ENCODE data around the gene HIP1R.
A peak's percentile ranks its signal among the peaks of the same experiment; 100 is the strongest.

The HIP1R gene

GRCh38 chr12:122834104-122834920 is 945 bp upstream of the HIP1R start:
- DNase-seq (ENCODE audit: low spot score), result no peak

GRCh38 chr12:122835750-122836026 is 431 bp downstream of the HIP1R start:
- DNase-seq (ENCODE audit: low spot score), result no peak

GRCh38 chr12:122836027-122836921 is 1.0 kb downstream of the HIP1R start:
- DNase-seq (ENCODE audit: low spot score), result no peak

- DNase-seq (ENCODE audit: low spot score), result no peak
These were observed 2.3 kb downstream of the HIP1R start for GRCh38 chr12:122837306-122838265.

- no peak for DNase-seq (ENCODE audit: low spot score)
These were observed 3.6 kb downstream of the HIP1R start for GRCh38 chr12:122838841-122839240.

GRCh38 chr12:122839907-122840554 is 4.8 kb downstream of the HIP1R start:
- no peak for DNase-seq (ENCODE audit: low spot score)

DNA sequence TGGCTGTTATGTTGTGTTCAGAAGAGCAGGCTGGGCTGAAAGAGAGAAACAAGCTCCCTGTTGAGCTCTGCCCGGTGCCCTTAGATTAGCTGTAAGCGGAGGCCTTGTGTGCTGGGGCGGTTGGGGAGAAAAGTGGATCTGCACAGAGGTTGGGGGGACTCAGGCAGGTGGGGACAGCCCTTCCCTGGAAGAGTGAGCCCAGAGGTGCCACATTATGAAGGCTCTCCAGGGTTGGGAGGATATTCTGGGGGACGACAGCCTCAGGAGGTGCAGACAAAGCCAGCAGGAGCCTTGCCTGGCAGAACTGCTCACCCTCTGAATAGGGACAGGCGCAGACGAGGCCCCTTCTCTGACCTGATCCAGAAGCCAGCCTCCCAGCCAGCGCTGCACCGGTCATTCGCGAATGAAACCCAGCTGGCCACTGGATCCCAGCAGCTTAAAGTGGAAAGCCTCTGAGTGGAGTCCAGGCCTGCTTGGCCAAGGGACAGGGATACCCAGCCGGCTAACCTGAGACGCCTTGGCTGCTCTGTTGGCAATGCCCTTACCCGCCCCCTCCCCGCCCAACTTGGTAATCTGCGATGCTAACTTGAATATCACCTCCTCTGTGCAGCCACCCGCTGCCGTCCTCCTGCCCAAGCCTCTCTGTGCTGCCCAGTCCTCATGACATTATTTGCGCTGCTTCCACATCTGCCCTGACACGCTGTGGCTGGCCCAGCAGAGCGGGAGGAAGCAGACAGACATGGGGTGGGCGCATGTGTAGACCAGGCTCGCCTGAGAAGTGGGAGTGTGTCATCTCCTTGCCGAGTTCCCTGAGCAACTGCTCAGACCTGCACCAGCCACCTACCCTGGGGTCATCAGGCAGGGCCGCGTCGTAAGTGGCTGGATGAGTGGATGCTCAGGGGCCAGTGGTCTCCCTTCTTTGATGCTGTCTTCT is 5.6 kb downstream of the HIP1R start:
- DNase-seq (ENCODE audit: low spot score), result no peak

DNA sequence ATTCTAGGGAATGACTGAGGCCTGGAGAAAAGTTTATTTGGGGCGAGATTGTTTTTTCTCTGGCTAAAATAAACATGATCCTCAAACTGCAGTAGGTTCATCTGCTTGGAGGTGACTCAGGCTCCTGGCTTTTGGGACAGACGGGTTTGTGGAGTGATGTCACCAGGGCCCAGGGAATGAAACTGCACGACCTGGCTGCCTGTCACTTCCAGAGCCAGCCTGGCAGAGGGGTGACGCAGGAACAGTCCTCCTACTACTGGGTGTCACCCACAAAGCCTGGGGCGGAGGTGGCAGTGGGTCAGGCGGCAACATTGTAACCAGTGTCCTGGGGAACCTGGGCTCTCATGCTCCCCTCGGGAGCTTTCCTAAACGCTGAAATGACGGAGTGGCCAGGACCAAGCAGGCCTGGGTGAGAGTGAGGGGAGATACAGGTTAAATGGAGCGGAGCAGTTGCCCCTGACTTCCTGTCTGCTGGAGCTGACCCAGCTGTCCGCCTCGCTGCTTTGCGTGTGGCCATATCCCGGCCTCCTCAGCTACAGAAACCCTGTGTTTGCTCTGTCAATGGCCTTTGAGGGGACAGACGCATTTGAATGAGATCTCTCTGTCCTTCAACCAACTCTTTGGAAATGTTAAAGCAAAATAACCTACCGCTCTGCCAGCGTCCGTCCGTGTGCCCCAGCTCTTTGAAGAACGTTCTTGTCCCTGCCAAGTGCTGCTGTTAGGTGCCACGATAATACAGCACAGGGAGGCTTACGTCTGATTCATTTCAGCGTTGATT is 6.5 kb downstream of the HIP1R start:
- no peak for DNase-seq (ENCODE audit: low spot score)

DNA sequence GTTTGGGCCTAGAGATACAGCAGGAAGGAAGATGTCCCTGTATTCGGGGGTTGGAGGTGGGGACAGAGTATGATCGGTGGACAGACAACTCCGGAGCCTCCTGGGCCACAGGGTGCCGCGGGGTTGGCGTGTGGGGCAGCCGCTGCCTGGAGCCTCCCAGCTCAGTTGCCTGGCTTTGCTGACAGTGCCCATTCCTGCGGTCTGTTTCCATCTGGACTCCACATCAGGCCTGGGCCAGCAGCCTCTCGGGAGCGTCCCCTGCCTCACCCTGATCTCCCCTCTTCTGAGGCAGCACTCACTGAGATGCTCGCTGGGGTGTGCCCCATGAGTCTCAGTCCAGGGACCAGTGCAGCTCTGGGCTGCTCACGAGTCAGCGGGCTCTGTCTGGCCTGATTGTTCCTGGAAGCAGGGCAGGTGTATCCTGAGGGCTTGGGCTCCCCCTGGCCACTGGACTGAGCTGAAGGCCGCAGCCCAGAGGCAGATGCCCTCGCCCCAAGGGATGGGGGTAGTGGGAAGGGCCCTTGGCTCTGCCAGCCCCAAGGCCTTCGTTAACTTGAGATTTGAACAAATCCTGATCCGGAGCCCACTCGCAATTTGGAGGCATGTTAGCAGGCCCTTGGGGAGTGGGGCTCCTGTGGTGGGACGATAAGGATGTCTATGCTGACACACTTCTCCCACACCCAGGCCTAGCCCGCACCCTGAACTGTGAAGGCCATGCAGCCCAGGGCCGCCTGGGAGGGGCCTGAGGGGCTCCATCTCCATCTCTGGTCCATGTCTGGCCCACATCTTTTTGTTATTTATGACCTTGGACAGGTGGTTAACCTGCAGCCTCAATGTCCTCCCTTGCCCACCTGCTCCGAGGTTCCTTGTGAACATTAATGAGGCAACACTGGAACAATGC is 7.5 kb downstream of the HIP1R start:
- peak; percentile 61 for DNase-seq (ENCODE audit: low spot score)

GRCh38 chr12:122843455-122843854 is 8.2 kb downstream of the HIP1R start:
- no peak for DNase-seq (ENCODE audit: low spot score)

DNA sequence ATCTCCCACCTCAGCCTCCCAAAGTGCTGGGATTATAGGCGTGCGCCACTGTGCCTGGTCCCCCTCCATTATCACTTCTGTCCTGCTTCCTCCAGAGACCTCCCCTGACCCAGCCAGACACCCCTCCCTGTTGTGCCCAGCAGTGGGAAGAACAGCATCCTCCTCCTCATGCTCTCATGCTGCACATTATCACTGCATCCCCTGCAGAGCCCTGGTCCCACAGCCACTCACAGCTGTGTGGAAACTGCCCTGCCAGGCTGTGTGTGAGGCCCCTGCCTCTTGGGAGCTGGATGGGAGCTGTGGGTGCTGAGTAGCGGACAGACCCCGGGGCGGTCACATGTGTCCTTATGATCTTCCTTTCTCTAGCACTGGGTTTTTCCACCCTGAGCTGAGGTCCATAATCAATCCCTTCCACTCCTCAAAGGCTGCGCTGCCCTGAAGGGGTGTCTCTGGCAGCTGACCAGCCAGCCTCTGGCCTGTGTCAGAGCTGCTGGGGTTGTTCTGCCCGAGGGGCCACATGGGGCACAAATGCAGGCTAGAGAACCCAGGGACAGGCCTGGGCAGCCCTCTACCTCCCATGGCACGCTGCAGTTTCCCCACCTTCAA is 9.2 kb downstream of the HIP1R start:
- DNase-seq (ENCODE audit: low spot score), result no peak

DNA sequence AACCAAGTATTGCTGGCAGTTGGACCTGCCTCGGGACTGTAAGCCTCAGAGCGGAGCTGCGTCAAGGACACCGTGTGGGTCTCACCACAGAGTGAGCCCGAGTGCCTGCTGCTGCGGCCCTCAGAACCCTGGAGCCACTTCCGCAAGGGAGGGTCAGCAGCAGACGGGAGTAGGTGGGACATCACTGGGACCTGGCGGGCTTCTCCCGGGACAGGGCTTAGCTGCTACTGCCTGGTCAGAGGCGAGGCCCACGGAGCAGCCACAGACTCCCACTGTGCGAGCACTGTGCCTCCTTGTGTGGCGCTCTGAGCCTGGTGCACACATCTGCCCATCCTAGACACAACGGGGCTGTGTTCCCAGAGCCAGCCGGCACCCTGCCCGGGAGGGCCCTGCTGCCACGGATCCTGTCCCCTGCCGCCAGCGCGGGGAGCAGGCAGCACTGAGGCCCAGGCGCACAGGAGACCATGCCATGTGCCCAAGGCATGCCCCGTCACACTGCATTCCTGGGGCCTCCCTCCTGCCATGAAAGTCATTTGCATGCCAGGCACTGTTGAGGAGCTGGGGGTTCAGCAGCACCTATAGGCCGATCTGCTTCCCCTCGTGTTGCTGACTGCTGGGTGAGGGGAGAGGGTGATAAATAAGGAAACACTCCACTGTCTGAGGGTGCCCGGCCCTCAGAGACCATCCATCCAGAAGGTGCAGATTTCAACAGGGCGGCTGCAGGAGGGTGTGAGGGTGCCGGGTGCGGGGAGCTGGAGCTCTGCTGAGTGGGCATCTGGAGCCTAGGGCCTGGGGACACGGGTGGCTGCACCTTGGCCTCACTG is 10.0 kb downstream of the HIP1R start:
- DNase-seq (ENCODE audit: low spot score), result no peak

- peak; percentile 58 for DNase-seq (ENCODE audit: low spot score)
These were observed 10.8 kb downstream of the HIP1R start for GRCh38 chr12:122845865-122846621.

DNA sequence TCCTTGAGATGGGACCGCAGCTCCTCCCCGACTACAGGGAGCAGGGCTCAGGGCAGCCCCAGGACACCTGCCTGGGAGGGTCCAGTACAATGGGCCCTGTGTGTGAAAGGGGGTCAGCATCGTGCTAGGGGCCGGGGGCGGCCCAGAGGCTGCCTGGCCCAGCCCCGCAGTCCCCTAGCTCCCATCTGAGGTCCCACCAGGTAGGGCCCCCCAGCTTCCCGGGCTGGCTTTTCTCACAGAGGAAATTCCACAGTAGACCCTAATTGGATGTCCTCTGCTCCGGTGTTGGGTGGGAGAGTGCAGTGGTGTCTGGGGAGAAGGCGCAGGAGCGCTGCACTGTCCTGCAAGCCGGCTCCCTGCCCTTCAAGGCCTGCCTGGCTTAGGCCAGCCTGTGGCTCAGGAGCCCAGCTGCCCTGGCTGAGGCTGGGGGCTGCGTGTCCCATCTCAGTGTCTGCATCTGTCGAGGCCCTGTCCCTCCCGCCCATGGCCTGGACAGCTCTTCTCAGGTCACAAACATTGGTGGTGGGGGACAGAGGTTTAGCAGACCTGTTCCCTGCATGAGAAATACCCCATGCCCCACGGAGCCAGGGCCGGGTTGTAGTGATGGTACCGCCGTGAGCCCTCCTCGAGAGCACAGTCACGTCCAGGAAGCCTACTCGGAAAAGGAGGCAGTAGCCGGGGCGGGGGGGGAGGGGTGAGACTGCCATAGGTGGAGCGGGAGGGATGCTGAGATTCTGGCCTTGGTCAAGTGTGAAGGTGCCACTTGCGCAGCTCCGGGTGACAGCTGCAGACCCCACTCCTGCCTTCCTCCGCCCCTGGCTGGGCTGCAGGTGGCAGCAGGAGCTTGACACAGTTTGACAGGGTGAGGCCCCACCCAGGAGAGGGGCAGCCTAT is 11.6 kb downstream of the HIP1R start:
- no peak for DNase-seq (ENCODE audit: low spot score)

- DNase-seq (ENCODE audit: low spot score), result no peak
These were observed 12.2 kb downstream of the HIP1R start for GRCh38 chr12:122847516-122847836.

Measured in left forelimb (tissue), 1 donor.